Measurements from ENCODE around the gene WDR7. TPM values are rescaled to one million over a fixed set of nuclear protein-coding genes. Genes with fewer than 3 reads are reported as not detected.

Gene WDR7
- total and polyA plus RNA-seq, 9 of the 15 experiments (the other 6 are each of a cell fraction or from before 2014, with no cell fraction given) = 1.4 to 9.4 (median 5.3) TPM

DNA sequence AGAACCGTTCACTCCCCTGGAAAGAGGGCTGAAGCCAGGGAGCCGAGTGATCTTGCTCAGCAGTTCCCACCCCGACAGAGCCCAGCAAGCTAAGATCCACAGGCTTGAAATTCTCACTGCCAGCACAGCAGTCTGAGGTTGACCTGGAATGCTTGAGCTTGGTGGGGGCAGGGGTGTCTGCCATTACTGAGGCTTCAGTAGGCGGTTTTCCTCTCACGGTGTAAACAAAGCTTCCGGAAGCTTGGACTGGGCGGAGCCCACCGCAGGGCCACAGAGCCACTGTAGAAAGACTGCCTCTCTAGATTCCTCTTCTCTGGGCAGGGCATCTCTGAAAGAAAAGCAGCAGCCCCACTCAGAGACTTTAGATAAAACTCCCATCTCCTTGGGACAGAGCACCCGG, 180.8 kb downstream of the WDR7 start:
- BruUV-seq (replicated peaks) = no TSS peak
- Histone ChIP-seq H3K27me3 (ENCODE audit: control insufficient read depth in 2 of 2, insufficient read depth in 2 of 2, low read length in 2 of 2) (no peaks in the 10 kb centered on the region), H3K4me1 (replicated peaks in 1 of 2; ENCODE audit: control insufficient read depth in 2 of 2, insufficient read depth in 2 of 2, low read length in 2 of 2) (no peaks in the 10 kb centered on the region), H3K9me3 (replicated peaks; ENCODE audit: control insufficient read depth, insufficient read depth, low read depth, low read length) (no peaks in the 10 kb centered on the region), H3K36me3 (ENCODE audit: control insufficient read depth, insufficient read depth, low read length) (no peaks in the 10 kb centered on the region), H3K9me1 (ENCODE audit: control insufficient read depth, insufficient read depth, low read length) (no peaks in the 10 kb centered on the region), H4K20me1 (replicated peaks; ENCODE audit: control insufficient read depth, insufficient read depth, low read length) (no peaks in the 10 kb centered on the region), H3K4me3 (no peak overlapping the region), H2AFZ (ENCODE audit: low read depth, low read length) (no peak overlapping the region), H3K4me2 (ENCODE audit: insufficient read depth, low read length) (no peak overlapping the region), H3K27ac (ENCODE audit: extremely low read depth, low read depth, low read length) (no peak overlapping the region), H3K9ac (ENCODE audit: insufficient read depth in 1 of 2, low read depth in 2 of 2, low read length in 2 of 2) (no peak overlapping the region), H3K79me2 (ENCODE audit: control insufficient read depth, insufficient read depth, low read length) (no peaks in the 10 kb centered on the region)
- DNase-seq (ENCODE audit: extremely low read depth in 1 of 4, low spot score in 3 of 4) (no peak), ATAC-seq (no peak), FAIRE-seq (no peak)
- in situ Hi-C loops (cut with MboI) (no loop called here), intact Hi-C loops (cut with micrococcal nuclease) (no loop called here)
- POLR2A ChIA-PET = interaction anchor here (0.6 to 1.0 kb wide), 2 partner anchors 95 to 488 kb away, joined by 3 to 4 read pairs; no protein-coding TSS in a partner anchor
- WGBS (ENCODE audit: insufficient coverage, low coverage, missing lambda C conversion rate) = 62% methylated on average over 8 of the region's 9 CpGs
- CTCF ChIA-PET (ENCODE audit: low intra/inter-chr PET ratio) = no interaction called here
- TF ChIP-seq, protein P1, sequence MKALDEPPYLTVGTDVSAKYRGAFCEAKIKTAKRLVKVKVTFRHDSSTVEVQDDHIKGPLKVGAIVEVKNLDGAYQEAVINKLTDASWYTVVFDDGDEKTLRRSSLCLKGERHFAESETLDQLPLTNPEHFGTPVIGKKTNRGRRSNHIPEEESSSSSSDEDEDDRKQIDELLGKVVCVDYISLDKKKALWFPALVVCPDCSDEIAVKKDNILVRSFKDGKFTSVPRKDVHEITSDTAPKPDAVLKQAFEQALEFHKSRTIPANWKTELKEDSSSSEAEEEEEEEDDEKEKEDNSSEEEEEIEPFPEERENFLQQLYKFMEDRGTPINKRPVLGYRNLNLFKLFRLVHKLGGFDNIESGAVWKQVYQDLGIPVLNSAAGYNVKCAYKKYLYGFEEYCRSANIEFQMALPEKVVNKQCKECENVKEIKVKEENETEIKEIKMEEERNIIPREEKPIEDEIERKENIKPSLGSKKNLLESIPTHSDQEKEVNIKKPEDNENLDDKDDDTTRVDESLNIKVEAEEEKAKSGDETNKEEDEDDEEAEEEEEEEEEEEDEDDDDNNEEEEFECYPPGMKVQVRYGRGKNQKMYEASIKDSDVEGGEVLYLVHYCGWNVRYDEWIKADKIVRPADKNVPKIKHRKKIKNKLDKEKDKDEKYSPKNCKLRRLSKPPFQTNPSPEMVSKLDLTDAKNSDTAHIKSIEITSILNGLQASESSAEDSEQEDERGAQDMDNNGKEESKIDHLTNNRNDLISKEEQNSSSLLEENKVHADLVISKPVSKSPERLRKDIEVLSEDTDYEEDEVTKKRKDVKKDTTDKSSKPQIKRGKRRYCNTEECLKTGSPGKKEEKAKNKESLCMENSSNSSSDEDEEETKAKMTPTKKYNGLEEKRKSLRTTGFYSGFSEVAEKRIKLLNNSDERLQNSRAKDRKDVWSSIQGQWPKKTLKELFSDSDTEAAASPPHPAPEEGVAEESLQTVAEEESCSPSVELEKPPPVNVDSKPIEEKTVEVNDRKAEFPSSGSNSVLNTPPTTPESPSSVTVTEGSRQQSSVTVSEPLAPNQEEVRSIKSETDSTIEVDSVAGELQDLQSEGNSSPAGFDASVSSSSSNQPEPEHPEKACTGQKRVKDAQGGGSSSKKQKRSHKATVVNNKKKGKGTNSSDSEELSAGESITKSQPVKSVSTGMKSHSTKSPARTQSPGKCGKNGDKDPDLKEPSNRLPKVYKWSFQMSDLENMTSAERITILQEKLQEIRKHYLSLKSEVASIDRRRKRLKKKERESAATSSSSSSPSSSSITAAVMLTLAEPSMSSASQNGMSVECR (CRISPR knock-in tag; IDR thresholded peaks at IDR 0.05) = no peak
- TF ChIP-seq PRPF4 (IDR thresholded peaks at IDR 0.05; ENCODE audit: insufficient read depth, low read depth, low read length, poor library complexity, severe bottlenecking) = no peak
- TF ChIP-seq FOXJ2 (tag; IDR thresholded peaks at IDR 0.05) = no peak
- TF ChIP-seq ZNF561 (CRISPR knock-in tag; conservative IDR thresholded peaks at IDR 0.05) = no peak
- TF ChIP-seq POLR2AphosphoS5 (IDR thresholded peaks at IDR 0.05; ENCODE audit: control insufficient read depth, insufficient read depth, low read depth, low read length) = no peak
- TF ChIP-seq TRIM24 (IDR thresholded peaks at IDR 0.05) = no peak
- no peak for TF ChIP-seq NRF1 (conservative IDR thresholded peaks at IDR 0.05 in 1 of 2, IDR thresholded peaks at IDR 0.05 in 1 of 2)
- TF ChIP-seq HNRNPLL (IDR thresholded peaks at IDR 0.05; ENCODE audit: low read depth, low read length, poor library complexity, severe bottlenecking) = no peak
- no peak for TF ChIP-seq MIER1 (IDR thresholded peaks at IDR 0.05; ENCODE audit: low read depth)
- TF ChIP-seq TFAM (CRISPR knock-in tag; conservative IDR thresholded peaks at IDR 0.05) = no peak
- TF ChIP-seq NR2F6 (CRISPR knock-in tag; IDR thresholded peaks at IDR 0.05) = no peak

All from K562 (cell line).